ENCODE data around the gene RNF220. TPM values are rescaled to one million over a fixed set of nuclear protein-coding genes. Genes with fewer than 3 reads are reported as not detected.

RNF220 gene
- total and polyA plus RNA-seq, 2 donors (not counting 3 experiments of a cell fraction or from before 2014, with no cell fraction given), result 62.7 to 66.6 TPM

DNA sequence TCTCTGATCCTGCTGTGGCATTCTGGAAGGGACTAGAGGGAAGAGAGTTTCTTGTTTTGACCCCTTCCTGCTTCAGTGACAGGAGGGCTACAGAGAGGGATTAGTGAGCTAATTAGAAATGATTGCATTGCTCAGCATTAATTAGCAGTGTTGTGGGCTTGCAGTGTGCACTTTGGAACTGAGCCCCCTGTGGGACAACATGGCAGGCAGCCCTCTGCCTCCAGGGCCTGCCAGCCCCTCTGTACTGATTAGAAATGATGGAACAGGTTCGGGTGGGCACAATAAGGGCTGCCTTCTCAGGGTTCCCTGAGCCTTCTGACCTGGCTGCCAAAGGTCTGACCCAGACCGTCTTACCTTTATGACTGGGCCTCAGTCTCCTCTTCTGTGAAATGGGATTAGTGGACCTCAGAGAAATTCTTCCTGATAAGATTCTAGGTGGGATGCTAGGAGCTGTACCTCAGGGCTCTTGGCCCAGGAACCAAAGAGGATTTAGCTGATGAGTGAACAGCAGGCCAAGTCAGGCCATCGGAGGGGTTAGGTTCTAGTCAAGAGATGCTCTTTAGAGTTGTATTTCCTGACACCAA is 229.6 kb downstream of the RNF220 start:
- no peak overlapping the region for H3K4me3 ChIP-seq (replicated peaks in 1 of 3; ENCODE audit: insufficient read depth in 1 of 3, low read depth in 1 of 3, low read length in 3 of 3)
- ChIA-PET CTCF (interaction anchor here (4.8 kb wide), 1 partner anchor 18 kb away, joined by 32 read pairs; no protein-coding TSS in a partner anchor), POLR2A (no interaction called here)
- no peak overlapping the region for H3K4me2 ChIP-seq (ENCODE audit: insufficient read depth, low read length)
- FAIRE-seq (no peak), DNase-seq (ENCODE audit: low read depth, low spot score) (no peak)
- peaks cover 9% of the 10 kb centered on the region for H3K4me1 ChIP-seq (ENCODE audit: control insufficient read depth, extremely low read depth, insufficient read depth, low read length)
- H3K9me1 ChIP-seq (replicated peaks; ENCODE audit: control insufficient read depth, extremely low read depth, insufficient read depth, low read length), result no peaks in the 10 kb centered on the region
- no peak overlapping the region for H3K9ac ChIP-seq (replicated peaks; ENCODE audit: extremely low read depth, insufficient read depth, low read length)
- BruUV-seq (replicated peaks), result no TSS peak
- H3K27ac ChIP-seq (ENCODE audit: insufficient read depth, low read depth, low read length), result no peak overlapping the region
- dilution Hi-C loops (cut with MboI; ENCODE audit: extremely low pct_ligation_motif_present, low sequenced_read_pairs) (no loop called here), intact Hi-C loops (cut with micrococcal nuclease) (no loop called here)
- H3K36me3 ChIP-seq (ENCODE audit: control insufficient read depth in 2 of 2, extremely low read depth in 1 of 2, insufficient read depth in 2 of 2, low read length in 2 of 2), result peaks cover 4 to 42% of the 10 kb centered on the region in 2 experiments
- H3K79me2 ChIP-seq (ENCODE audit: control insufficient read depth, insufficient read depth, low read length), result peaks cover 21% of the 10 kb centered on the region
- no peaks in the 10 kb centered on the region for H4K20me1 ChIP-seq (replicated peaks; ENCODE audit: control insufficient read depth, extremely low read depth, insufficient read depth, low read length)
- TF ChIP-seq EZH2 (IDR thresholded peaks at IDR 0.05; ENCODE audit: borderline replicate concordance, low read depth, low read length, severe bottlenecking), result no peak
- no peak for TF ChIP-seq FOS (IDR thresholded peaks at IDR 0.05; ENCODE audit: borderline replicate concordance, insufficient read depth, low read length)
- TF ChIP-seq JUN (IDR thresholded peaks at IDR 0.05; ENCODE audit: borderline replicate concordance, insufficient read depth, insufficient read length, low read depth), result no peak
- TF ChIP-seq MYC (IDR thresholded peaks at IDR 0.05; ENCODE audit: low read depth, low read length), result no peak
- TF ChIP-seq POLR2AphosphoS5 (IDR thresholded peaks at IDR 0.05; ENCODE audit: insufficient read depth, low read depth, low read length), result no peak
- TF ChIP-seq, protein P1, sequence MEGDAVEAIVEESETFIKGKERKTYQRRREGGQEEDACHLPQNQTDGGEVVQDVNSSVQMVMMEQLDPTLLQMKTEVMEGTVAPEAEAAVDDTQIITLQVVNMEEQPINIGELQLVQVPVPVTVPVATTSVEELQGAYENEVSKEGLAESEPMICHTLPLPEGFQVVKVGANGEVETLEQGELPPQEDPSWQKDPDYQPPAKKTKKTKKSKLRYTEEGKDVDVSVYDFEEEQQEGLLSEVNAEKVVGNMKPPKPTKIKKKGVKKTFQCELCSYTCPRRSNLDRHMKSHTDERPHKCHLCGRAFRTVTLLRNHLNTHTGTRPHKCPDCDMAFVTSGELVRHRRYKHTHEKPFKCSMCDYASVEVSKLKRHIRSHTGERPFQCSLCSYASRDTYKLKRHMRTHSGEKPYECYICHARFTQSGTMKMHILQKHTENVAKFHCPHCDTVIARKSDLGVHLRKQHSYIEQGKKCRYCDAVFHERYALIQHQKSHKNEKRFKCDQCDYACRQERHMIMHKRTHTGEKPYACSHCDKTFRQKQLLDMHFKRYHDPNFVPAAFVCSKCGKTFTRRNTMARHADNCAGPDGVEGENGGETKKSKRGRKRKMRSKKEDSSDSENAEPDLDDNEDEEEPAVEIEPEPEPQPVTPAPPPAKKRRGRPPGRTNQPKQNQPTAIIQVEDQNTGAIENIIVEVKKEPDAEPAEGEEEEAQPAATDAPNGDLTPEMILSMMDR (IDR thresholded peaks at IDR 0.05; ENCODE audit: extremely low read depth in 1 of 2, insufficient read depth in 1 of 2, low read depth in 1 of 2, low read length in 2 of 2), result no peak
- no peak for TF ChIP-seq POLR2A (IDR thresholded peaks at IDR 0.05; ENCODE audit: low read depth, low read length)
- TF ChIP-seq, protein P2, sequence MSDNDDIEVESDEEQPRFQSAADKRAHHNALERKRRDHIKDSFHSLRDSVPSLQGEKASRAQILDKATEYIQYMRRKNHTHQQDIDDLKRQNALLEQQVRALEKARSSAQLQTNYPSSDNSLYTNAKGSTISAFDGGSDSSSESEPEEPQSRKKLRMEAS (IDR thresholded peaks at IDR 0.05; ENCODE audit: insufficient read depth, insufficient read length), result no peak
- no peak for TF ChIP-seq GATA2 (IDR thresholded peaks at IDR 0.05; ENCODE audit: insufficient read depth, insufficient read length, low read depth, low read length)
- no peaks in the 10 kb centered on the region for H3K9me3 ChIP-seq (replicated peaks; ENCODE audit: control insufficient read depth, insufficient read depth, low read length)
- H2AFZ ChIP-seq (ENCODE audit: low read depth, low read length), result no peak overlapping the region
- no peaks in the 10 kb centered on the region for H3K27me3 ChIP-seq (ENCODE audit: control insufficient read depth in 2 of 2, insufficient read depth in 2 of 2, low read length in 2 of 2)
